HS-5 (cell line): ENCODE measurements around the gene CEP290.
"Not testable (repeated sequence)": the region's sequence is repeated elsewhere in the genome, so short reads cannot be mapped to it uniquely, and the experiment has no call there.

Experiments used
- DNase-seq: peaks from one replicate; pipeline ENCODE4 v3.0.0-alpha.2; 2012; ENCODE audit warnings: low read depth

Gene CEP290

GRCh38 chr12:88141425-88141773, 489 bp downstream of the CEP290 start:
- no peak for DNase-seq

DNA sequence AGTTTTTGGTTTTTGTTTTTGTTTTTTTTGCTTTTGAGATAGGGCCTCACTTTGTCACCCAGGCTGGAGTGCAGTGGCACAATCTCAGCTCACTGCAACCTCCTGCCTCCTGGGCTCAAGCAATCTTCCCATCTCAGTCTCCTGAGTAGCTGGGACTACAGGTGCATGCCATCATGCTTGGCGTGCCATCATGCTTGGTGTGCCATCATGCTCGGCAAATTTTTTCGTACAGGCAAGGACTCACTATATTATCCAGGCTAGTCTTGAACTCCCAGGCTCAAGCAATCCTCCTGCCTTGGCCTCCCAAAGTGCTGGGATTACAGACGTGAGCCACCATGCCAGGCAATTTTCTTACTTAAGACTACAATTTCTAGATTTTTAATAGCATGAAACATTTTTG, 2.2 kb downstream of the CEP290 start:
- DNase-seq: not testable (repeated sequence)

DNA sequence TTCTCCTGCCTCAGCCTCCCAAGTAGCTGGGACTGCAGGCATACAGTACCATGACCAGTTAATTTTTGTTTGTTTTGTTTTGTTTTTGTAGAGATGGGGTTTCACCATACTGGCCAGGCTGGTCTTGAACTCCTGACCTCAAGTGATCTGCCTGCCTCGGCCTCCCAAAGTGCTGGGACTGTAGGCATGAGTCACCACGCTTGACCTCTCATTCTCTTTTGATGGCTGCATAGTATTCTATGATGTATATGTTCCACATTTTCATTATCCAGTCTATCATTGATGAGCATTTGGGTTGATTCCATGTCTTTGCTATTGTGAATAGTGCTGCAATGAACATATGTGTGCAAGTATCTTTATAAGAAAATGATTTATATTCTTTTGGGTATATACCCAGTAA, 8.7 kb downstream of the CEP290 start:
- DNase-seq: not testable (repeated sequence)

DNA sequence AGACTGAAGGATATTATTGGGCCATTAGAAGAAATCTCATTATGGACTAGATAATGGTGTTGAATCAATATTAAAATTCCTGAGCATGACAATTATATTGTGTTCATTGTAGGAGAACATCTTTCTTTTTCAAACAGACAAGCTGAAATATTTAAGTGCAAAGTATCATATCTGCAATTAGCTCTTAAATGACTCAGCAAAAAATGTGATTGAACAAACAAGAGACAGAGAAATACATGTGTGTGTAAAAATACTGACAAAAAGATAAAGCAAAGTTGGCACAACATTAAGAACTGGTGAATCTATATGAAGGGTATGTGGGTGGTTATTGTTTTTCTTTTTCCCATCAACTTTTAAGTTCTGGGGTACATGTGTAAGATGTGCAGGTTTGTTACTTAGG, 9.5 kb downstream of the CEP290 start:
- no peak for DNase-seq

DNA sequence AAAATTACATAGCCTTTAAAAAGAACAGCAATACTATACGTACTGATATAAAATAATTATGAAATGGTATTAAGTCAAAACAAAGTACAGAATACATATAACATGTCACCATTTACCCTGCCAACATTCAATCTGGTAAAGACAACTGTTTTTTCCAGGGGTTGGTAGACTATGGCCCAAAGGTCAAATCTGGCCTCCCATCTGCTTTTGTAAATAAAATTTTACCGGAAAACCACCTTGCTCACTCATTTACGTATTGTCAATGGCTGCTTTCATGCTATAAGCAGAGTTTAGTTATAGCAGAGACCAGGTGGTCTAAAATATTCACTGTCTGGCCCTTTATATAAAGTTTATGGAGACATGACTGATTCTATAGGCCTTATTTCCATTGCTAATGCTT, 14.0 kb downstream of the CEP290 start:
- DNase-seq: no peak

DNA sequence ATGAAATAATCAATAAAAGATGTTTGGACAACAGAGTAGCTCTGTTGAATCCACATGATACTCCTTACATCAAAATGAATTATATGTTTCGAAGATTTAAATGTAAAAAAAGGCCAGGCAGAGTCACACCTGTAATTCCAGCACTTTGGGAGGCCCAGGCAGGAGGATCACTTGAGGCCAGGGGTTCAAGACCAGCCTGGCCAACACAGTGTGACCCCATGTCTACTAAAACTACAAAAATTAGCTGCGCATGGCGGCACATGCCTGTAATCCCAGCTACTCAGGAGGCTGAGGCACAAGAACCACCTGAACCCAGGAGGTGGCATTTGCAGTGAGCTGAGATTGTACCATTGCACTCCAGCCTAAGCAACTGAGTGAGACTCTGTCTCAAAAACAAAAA, 14.8 kb downstream of the CEP290 start:
- no peak for DNase-seq

DNA sequence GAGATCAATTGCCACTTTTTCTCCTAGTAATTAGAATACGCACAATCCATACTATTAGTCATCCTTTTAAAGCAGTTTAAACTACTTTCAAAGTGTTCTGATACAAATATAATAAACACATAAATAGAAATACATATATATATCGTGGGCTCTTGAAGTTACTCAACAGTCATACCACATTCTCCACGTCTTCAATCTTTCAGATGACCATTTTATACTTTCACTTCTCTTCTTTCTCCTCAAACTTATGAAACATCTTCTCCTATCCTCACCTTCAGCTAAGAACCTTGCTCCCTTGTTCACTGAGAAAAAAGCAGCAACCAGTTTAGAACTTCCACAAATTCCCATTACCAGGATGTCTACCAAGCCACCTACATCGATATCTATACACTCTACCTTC, 19.2 kb downstream of the CEP290 start:
- no peak for DNase-seq

DNA sequence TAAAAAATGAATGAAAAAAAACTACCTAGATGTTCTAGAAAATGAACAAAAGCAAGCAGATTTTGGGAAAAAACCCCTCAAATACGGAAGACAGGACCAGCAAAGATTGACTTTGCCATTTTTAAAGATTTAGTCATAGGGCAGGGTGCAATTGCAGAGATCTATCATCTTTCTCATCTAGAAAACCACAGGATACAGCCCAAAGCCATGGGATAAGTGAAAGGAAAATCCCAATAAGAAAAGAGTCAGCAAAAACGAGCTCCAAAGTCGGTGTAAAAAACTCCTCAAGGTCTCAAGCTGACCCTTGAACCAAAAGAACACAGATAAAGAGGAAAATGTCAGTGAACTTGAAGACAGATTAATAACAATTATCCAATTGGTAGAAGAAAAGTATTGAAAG, 28.0 kb downstream of the CEP290 start:
- DNase-seq: peak; percentile 5

DNA sequence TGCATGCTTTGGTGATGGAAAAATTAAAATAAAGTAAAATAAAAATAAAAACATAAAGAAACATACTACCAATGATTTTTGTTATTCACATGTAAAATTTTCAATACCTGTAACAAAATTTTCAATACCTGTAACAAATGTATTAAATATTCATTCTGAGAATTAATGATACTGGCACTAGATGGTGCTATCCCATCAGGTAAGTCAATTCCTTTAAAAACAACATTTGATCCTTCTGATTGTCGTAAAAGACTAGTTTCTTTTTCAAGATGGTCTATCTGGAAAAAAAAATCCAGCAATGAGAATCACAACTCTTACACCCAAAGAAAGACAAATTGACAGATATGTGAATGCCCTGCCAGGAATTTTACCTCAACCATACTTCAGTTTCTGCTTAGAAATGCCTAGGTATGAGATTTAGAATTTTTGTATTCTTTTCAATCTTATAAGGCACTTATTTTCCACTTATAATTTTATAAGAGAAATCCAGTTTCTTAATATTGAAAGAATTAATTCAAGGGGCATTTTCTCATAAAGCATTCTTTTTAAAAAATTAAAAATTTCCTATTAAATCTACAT, 30.7 kb downstream of the CEP290 start:
- peak; percentile 26 for DNase-seq

DNA sequence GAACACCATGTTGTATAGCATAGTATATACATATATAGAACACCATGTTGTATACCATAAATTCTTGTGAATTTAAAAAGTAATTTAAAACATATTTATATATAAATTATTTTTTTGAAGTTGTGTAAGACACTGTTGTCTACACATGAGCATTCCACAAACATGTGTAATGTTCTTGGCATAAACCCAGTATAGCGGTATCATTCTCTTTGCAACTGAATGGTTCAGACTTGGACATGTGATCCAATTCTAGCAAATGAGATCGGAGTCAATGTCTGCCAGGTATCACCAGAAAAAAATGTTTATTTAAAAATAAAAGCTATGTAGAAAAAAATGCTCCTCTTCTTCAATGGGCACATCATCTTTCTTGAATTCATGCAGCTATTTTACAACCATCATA, 33.9 kb downstream of the CEP290 start:
- peak; percentile 8 for DNase-seq

DNA sequence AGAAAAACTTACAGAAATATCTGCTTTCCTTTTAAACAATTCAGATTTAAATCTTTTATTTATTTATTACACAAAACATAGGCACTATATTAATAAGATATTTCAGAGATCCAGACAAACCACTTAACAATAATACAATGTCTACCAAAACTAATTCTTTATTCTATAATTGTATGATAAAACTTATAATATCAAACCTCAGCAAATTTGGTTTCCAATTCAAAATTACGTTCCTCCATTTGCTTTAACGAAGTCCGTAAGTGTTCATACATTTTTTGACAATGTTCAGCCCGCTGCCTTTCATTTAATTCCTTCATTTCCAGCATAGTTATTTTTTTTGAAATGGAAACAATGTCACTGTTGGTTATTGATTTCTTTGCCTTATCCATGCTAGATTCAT, 48.3 kb downstream of the CEP290 start:
- DNase-seq: no peak

DNA sequence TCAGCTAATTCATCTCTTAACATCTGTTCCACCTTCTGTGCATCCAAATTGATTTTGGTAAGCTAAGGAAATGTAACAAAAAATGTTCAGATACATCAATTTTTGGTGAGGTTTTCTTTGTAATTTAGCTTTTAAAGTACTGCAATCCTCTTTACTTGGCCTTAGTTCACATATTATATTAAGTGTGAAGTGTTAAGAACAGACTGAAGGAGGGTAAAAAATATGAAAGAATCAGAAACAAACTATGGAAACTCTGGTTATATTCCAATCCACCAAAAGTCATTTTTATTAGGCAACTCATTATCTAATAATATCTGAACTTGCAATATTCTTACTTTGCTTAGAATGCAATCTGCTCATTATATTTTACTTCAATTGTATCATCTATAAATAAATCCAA, 49.1 kb downstream of the CEP290 start:
- DNase-seq: no peak

- DNase-seq: no peak
These were observed 57.7 kb downstream of the CEP290 start for GRCh38 chr12:88084210-88084609.

DNA sequence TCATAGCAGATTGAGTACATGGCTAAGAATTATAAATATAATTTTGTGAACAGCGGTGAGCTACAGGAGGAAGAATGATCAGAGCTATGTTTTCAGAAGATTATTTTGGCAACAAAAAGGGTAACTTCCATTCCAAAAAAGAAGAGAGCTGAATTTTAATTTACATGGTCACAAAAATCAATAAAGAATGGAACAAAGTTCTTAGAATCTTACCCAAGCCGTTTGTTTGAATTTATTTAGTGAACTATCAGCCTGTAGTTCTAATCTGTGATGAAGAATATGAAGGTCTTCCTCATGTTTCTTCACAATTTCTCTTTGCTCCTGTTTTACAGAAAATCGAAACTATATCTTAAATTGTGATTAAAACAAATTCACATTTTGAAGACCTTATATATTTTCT, 58.3 kb downstream of the CEP290 start:
- DNase-seq: no peak

GRCh38 chr12:88081247-88081646, 60.6 kb downstream of the CEP290 start:
- no peak for DNase-seq

- no peak for DNase-seq
These were observed 74.6 kb downstream of the CEP290 start for GRCh38 chr12:88067301-88067700.

DNA sequence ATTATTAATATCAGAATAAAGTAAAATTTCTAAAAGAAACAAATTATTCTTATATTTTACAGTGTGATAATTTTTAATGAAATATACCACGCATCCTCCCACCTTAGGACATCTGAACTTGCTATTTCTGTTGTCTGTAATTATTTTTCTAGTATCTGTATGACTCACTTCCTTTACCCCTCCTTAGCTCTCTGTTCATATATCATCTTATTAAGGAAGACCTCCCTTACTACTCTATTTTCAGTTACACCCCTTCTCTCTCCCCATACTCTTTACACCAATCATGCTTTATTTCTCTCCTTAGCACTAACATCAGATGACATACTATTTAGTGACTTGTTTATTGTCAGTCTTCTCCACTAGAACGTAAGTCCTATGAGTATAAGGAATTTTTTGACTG, 78.5 kb downstream of the CEP290 start:
- DNase-seq: no peak

DNA sequence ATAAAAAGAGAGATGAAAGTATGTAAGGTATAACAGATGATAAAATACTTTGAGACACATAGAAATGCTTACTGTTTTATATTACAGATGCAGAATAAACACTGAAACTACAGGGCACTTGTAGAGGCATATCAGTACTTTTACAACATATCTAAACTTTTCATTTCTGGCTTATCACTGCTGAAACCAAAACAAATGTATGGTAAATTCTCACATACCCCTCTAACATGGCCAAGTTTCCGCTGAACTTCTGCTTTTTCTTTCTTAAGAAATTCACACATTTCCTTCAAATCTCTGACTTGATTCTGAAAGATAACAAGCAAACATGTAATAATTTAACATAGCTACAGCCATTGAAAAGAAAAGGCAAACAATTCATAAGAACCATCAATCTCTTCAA, 79.4 kb downstream of the CEP290 start:
- no peak for DNase-seq

GRCh38 chr12:88058719-88059077, 83.2 kb downstream of the CEP290 start:
- DNase-seq: no peak

GRCh38 chr12:88057994-88058718, 83.7 kb downstream of the CEP290 start:
- no peak for DNase-seq

- DNase-seq: no peak
These were observed 85.3 kb downstream of the CEP290 start for GRCh38 chr12:88056571-88056970.

- DNase-seq: no peak
These were observed 89.2 kb downstream of the CEP290 start for GRCh38 chr12:88052686-88053085.

DNA sequence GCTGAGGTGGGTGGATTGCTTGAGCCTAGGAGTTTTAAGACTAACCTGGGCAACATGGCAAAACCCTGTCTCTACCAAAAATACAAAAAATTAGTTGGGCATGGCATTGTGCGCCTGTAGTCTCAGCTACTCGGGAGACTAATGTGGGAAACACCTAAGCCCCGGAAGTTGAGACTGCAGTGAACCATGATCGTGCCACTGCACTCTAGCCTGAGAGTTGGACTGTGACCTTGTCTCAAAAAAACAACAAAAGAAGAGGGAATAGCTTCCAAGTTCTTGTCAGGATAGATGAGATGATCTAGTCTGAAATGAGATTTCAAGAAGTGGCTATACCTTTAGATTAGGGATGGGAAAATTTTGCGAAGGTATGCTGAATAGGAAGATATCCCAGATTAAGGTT, 97.9 kb downstream of the CEP290 start:
- no peak for DNase-seq

DNA sequence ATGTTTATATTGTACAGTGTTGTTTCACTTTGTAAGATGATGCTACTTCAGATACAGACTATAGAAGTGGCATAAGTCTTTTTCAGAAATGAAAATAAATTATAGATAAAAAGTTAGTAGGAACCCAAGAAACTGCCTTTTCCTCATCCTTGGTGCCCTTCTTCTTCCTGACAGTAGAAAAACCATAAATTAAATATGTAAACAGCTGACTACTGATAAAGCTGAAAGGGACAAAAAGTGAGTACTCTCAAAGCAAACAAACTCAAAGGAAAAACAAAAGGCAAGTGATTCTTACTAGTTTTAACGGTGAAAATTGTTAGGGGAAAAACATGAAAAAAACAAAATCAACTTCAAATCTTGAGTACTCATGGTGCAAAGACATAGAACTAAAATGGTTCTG, 104.1 kb downstream of the CEP290 start:
- no peak for DNase-seq
